ENCODE measurements around the gene ZNF385B. TPM values are rescaled to one million over a fixed set of nuclear protein-coding genes. Genes with fewer than 3 reads are reported as not detected.

ZNF385B gene
- not detected for total RNA-seq
- not detected for polyA plus RNA-seq

DNA sequence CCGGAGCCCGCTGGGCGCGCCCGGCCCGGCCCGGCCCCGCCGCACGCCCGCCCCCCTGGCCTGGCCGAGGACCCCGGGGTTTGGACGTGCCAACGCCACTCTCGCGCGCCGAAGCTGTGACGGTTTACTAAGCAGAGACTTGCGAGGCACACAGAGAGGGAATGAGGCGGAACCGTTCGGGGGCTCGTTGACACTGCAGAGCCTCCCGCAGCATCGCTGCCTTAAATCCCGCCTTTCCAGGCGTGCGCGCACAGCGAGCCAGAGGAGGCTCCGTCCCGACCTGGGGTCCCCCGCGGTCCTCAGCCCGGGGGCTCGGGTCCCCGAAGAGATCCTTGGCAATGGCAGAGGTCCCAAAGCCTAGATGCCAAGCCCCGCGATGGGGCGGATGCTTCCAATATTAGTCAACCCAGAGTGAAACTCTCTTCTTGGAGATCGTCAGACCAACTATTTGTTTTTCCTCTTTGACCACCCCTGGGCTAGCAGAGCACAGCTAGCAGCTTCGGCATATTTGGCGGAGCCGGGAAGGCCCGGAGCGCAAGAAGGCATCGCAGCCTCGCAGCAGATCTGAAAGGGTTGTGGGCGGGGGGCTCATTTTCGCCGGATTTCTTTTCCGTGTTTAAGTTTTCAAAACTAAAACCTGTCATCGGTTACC, at the start of gene ZNF385B:
ZNF385B (minus strand) TSS at position 197 of the 652 bp plus-strand sequence.
- peaks cover 5 to 14% (median 13%) of the 10 kb centered on the region in 4 donors for H3K4me1 Mint-ChIP-seq
- H3K4me3 Mint-ChIP-seq = peak within 1 kb of the TSS in 5 of 8 donors; percentile 26 to 67 (median 49)
- peaks cover 33 to 35% of the 10 kb centered on the region in 2 donors for H3K27me3 Mint-ChIP-seq
- H3K36me3 Mint-ChIP-seq = no peaks in the 10 kb centered on the region
- H3K4me1 ChIP-seq (ENCODE audit: insufficient read depth, low read length) = no peaks in the 10 kb centered on the region
- intact Hi-C loops (cut with micrococcal nuclease) = no loop called here
- CTCF ChIA-PET (ENCODE audit: partially characterized antibody) = no interaction called here
- no peak for DNase-seq
- POLR2A ChIA-PET (ENCODE audit: partially characterized antibody) = no interaction called here
- no peaks in the 10 kb centered on the region for H3K36me3 ChIP-seq (ENCODE audit: insufficient read depth, low read length)
- no peak within 1 kb of the TSS for H3K27ac ChIP-seq (ENCODE audit: low read depth, low read length)
- peaks cover 13% of the 10 kb centered on the region for H3K27me3 ChIP-seq (ENCODE audit: insufficient read depth, low read length)
- no peak within 1 kb of the TSS for H3K4me3 ChIP-seq (ENCODE audit: low read length in 2 of 2)
- peak within 1 kb of the TSS in 1 of 7 donors; percentile 4 for H3K27ac Mint-ChIP-seq
- no peaks in the 10 kb centered on the region for H3K9me3 ChIP-seq (ENCODE audit: control insufficient read depth in 1 of 2, low read length in 2 of 2)
- H3K9me3 Mint-ChIP-seq = peaks cover 0 to 2% (median 0%) of the 10 kb centered on the region in 8 donors

- intact Hi-C loops (cut with micrococcal nuclease) = no loop called here
- CTCF ChIA-PET (ENCODE audit: partially characterized antibody) = no interaction called here
These were observed 49.3 kb upstream of the ZNF385B start for GRCh38 chr2:179910735-179911113.

GRCh38 chr2:179909845-179910734, 48.7 kb upstream of the ZNF385B start:
- Mint-ChIP-seq H3K4me3 (no peak overlapping the region), H3K36me3 (no peaks in the 10 kb centered on the region), H3K4me1 (no peaks in the 10 kb centered on the region), H3K9me3 (peaks cover 0 to 5% (median 0%) of the 10 kb centered on the region in 8 donors), H3K27me3 (peaks cover 2 to 3% of the 10 kb centered on the region in 2 donors), H3K27ac (no peak overlapping the region)
- Histone ChIP-seq H3K27me3 (ENCODE audit: insufficient read depth, low read length) (no peaks in the 10 kb centered on the region), H3K9me3 (ENCODE audit: control insufficient read depth in 1 of 2, low read length in 2 of 2) (no peaks in the 10 kb centered on the region), H3K4me3 (ENCODE audit: low read length in 2 of 2) (no peak overlapping the region), H3K4me1 (ENCODE audit: insufficient read depth, low read length) (no peaks in the 10 kb centered on the region), H3K27ac (ENCODE audit: low read depth, low read length) (no peak overlapping the region), H3K36me3 (ENCODE audit: insufficient read depth, low read length) (no peaks in the 10 kb centered on the region)
- POLR2A ChIA-PET (ENCODE audit: partially characterized antibody) = no interaction called here
- CTCF ChIA-PET (ENCODE audit: partially characterized antibody) = no interaction called here
- no peak for DNase-seq
- intact Hi-C loops (cut with micrococcal nuclease) = no loop called here

More at GRCh38 chr2:179910735-179911113, 49.3 kb upstream of the ZNF385B start:
- no peak overlapping the region for H3K27ac Mint-ChIP-seq
- no peak overlapping the region for H3K4me3 Mint-ChIP-seq
- POLR2A ChIA-PET (ENCODE audit: partially characterized antibody) = no interaction called here
- H3K4me1 Mint-ChIP-seq = no peaks in the 10 kb centered on the region
- no peak overlapping the region for H3K4me3 ChIP-seq (ENCODE audit: low read length in 2 of 2)
- no peak overlapping the region for H3K27ac ChIP-seq (ENCODE audit: low read depth, low read length)
- H3K27me3 Mint-ChIP-seq = peaks cover 2 to 3% of the 10 kb centered on the region in 2 donors
- H3K4me1 ChIP-seq (ENCODE audit: insufficient read depth, low read length) = no peaks in the 10 kb centered on the region
- H3K27me3 ChIP-seq (ENCODE audit: insufficient read depth, low read length) = no peaks in the 10 kb centered on the region
- H3K9me3 ChIP-seq (ENCODE audit: control insufficient read depth in 1 of 2, low read length in 2 of 2) = no peaks in the 10 kb centered on the region
- no peak for DNase-seq
- no peaks in the 10 kb centered on the region for H3K36me3 Mint-ChIP-seq
- H3K36me3 ChIP-seq (ENCODE audit: insufficient read depth, low read length) = no peaks in the 10 kb centered on the region
- H3K9me3 Mint-ChIP-seq = peaks cover 0 to 5% (median 0%) of the 10 kb centered on the region in 8 donors

DNA sequence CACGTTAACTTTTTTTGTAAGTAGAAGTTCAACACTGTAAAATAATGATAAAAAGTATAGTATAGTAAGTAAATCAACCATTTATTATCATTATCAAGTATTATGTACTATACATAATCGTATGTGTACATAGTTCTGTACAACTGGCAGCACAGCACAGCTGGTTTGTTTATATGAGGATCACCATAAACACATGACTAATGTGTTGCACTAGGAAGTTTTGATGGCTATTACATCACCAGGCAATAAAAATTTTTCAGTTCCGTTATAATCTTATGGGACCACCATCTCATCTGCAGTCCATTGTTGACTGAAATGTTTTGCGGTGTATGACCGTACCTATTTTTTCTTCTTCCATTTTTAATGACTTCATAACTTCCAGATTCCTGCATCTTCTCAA, 39.2 kb upstream of the ZNF385B start:
- POLR2A ChIA-PET (ENCODE audit: partially characterized antibody) = no interaction called here
- Mint-ChIP-seq H3K9me3 (peaks cover 0 to 6% (median 4%) of the 10 kb centered on the region in 8 donors), H3K27me3 (peaks cover 0 to 1% of the 10 kb centered on the region in 2 donors), H3K36me3 (no peaks in the 10 kb centered on the region), H3K4me3 (no peak overlapping the region), H3K4me1 (no peaks in the 10 kb centered on the region), H3K27ac (no peak overlapping the region)
- no peak overlapping the region for H3K4me3 ChIP-seq (ENCODE audit: low read length in 2 of 2)
- H3K9me3 ChIP-seq (ENCODE audit: control insufficient read depth in 1 of 2, low read length in 2 of 2) = no peaks in the 10 kb centered on the region
- no peak overlapping the region for H3K27ac ChIP-seq (ENCODE audit: low read depth, low read length)
- H3K27me3 ChIP-seq (ENCODE audit: insufficient read depth, low read length) = no peaks in the 10 kb centered on the region
- no peaks in the 10 kb centered on the region for H3K4me1 ChIP-seq (ENCODE audit: insufficient read depth, low read length)
- DNase-seq = no peak
- no peaks in the 10 kb centered on the region for H3K36me3 ChIP-seq (ENCODE audit: insufficient read depth, low read length)
- intact Hi-C loops (cut with micrococcal nuclease) = no loop called here
- CTCF ChIA-PET (ENCODE audit: partially characterized antibody) = no interaction called here

DNA sequence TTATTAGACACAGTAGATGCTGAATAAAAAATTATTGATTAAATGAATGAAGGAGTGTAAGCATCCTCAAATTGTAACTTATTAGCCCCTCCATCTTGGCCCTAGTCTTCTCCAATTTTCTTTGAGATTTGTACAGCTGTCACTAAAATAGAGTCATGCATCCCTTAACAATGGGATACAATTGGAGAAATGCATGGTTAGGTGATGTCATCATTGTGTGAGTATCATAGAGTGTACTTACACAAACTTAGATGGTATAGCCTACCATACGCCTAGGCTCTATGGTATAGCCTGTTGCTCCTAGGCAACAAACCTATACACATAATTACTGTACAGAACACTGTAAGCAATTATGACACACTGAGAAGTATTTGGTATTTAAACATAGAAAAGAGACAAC, 38.3 kb upstream of the ZNF385B start:
- POLR2A ChIA-PET (ENCODE audit: partially characterized antibody) = no interaction called here
- no peaks in the 10 kb centered on the region for H3K36me3 Mint-ChIP-seq

GRCh38 chr2:179898873-179899272, 37.5 kb upstream of the ZNF385B start:
- Histone ChIP-seq H3K27me3 (ENCODE audit: insufficient read depth, low read length) (no peaks in the 10 kb centered on the region), H3K9me3 (ENCODE audit: control insufficient read depth in 1 of 2, low read length in 2 of 2) (no peaks in the 10 kb centered on the region), H3K4me3 (ENCODE audit: low read length in 2 of 2) (no peak overlapping the region), H3K27ac (ENCODE audit: low read depth, low read length) (no peak overlapping the region), H3K36me3 (ENCODE audit: insufficient read depth, low read length) (no peaks in the 10 kb centered on the region), H3K4me1 (ENCODE audit: insufficient read depth, low read length) (no peaks in the 10 kb centered on the region)
- POLR2A ChIA-PET (ENCODE audit: partially characterized antibody) = no interaction called here
- DNase-seq = no peak
- intact Hi-C loops (cut with micrococcal nuclease) = no loop called here
- H3K36me3 Mint-ChIP-seq = no peaks in the 10 kb centered on the region
- H3K9me3 Mint-ChIP-seq = peaks cover 0 to 5% (median 3%) of the 10 kb centered on the region in 8 donors
- H3K27ac Mint-ChIP-seq = no peak overlapping the region
- no peaks in the 10 kb centered on the region for H3K4me1 Mint-ChIP-seq
- no peak overlapping the region for H3K4me3 Mint-ChIP-seq
- peaks cover 0 to 1% of the 10 kb centered on the region in 2 donors for H3K27me3 Mint-ChIP-seq
- CTCF ChIA-PET (ENCODE audit: partially characterized antibody) = no interaction called here

More for the DNA sequence above, 38.3 kb upstream of the ZNF385B start:
- no peaks in the 10 kb centered on the region for H3K4me1 ChIP-seq (ENCODE audit: insufficient read depth, low read length)
- H3K9me3 ChIP-seq (ENCODE audit: control insufficient read depth in 1 of 2, low read length in 2 of 2) = no peaks in the 10 kb centered on the region
- no peaks in the 10 kb centered on the region for H3K4me1 Mint-ChIP-seq
- no peaks in the 10 kb centered on the region for H3K36me3 ChIP-seq (ENCODE audit: insufficient read depth, low read length)
- peaks cover 0 to 1% of the 10 kb centered on the region in 2 donors for H3K27me3 Mint-ChIP-seq
- no peaks in the 10 kb centered on the region for H3K27me3 ChIP-seq (ENCODE audit: insufficient read depth, low read length)
- H3K4me3 ChIP-seq (ENCODE audit: low read length in 2 of 2) = no peak overlapping the region
- CTCF ChIA-PET (ENCODE audit: partially characterized antibody) = no interaction called here
- intact Hi-C loops (cut with micrococcal nuclease) = no loop called here
- no peak overlapping the region for H3K27ac ChIP-seq (ENCODE audit: low read depth, low read length)
- H3K4me3 Mint-ChIP-seq = no peak overlapping the region
- H3K27ac Mint-ChIP-seq = no peak overlapping the region
- H3K9me3 Mint-ChIP-seq = peaks cover 0 to 6% (median 4%) of the 10 kb centered on the region in 8 donors
- no peak for DNase-seq

DNA sequence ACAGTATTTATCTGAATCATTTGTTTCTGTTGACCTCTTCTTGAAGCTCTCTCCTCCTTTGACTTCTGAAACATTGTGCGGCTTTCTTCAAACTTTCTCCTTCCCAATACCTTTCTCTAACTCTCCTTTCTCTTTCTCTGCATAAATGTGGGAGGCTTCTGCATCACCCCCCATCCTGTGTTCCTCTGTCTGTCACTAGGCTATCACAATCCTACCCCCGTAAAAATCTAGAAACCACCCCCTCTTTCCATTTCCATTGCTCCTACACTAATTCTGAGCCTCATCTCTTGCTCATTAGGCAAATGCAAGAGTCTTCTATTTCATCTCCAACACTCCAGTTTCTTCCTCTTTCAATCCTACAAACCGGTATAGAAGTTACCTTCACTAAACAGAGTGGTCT, 32.2 kb upstream of the ZNF385B start:
- peaks cover 0 to 8% (median 6%) of the 10 kb centered on the region in 8 donors for H3K9me3 Mint-ChIP-seq
- Histone ChIP-seq H3K27me3 (ENCODE audit: insufficient read depth, low read length) (no peaks in the 10 kb centered on the region), H3K4me1 (ENCODE audit: insufficient read depth, low read length) (no peaks in the 10 kb centered on the region), H3K27ac (ENCODE audit: low read depth, low read length) (no peak overlapping the region), H3K9me3 (ENCODE audit: control insufficient read depth in 1 of 2, low read length in 2 of 2) (no peaks in the 10 kb centered on the region), H3K36me3 (ENCODE audit: insufficient read depth, low read length) (no peaks in the 10 kb centered on the region), H3K4me3 (ENCODE audit: low read length in 2 of 2) (no peak overlapping the region)
- H3K36me3 Mint-ChIP-seq = no peaks in the 10 kb centered on the region
- peaks cover 0 to 1% of the 10 kb centered on the region in 2 donors for H3K27me3 Mint-ChIP-seq
- no peak overlapping the region for H3K27ac Mint-ChIP-seq
- intact Hi-C loops (cut with micrococcal nuclease) = no loop called here
- H3K4me1 Mint-ChIP-seq = no peaks in the 10 kb centered on the region
- no peak overlapping the region for H3K4me3 Mint-ChIP-seq
- CTCF ChIA-PET (ENCODE audit: partially characterized antibody) = no interaction called here
- POLR2A ChIA-PET (ENCODE audit: partially characterized antibody) = no interaction called here
- DNase-seq = no peak

Data from CD4-positive, alpha-beta memory T cell (primary cell).